MM.1S (cell line): ENCODE measurements around the gene POLR3B.

Source experiments
- DNase-seq: peaks from one replicate; pipeline ENCODE4 v3.0.0-alpha.2; 2015
- H2AFZ ChIP-seq: fragments of 300-600 bp; sonication (generic); 2 replicates; pipeline ENCODE4 v1.6.0; 2016; ENCODE audit warnings: antibody characterized with exemption, low read length
- H3F3A ChIP-seq: fragments of 300-600 bp; sonication (generic); 2 replicates; pipeline ENCODE4 v1.6.1; 2016; ENCODE audit warnings: mild to moderate bottlenecking, antibody characterized with exemption, low read length, moderate library complexity, mixed read lengths; ENCODE audit not compliant: insufficient read depth
- H3K27ac ChIP-seq: fragments of 300-600 bp; sonication (generic); 2 replicates; pipeline ENCODE4 v1.5.1; 2016; ENCODE audit warnings: mild to moderate bottlenecking, low read length
- H3K27me3 ChIP-seq: fragments of 300-600 bp; sonication (generic); replicated peaks from 2 replicates; pipeline ENCODE4 v1.6.0; 2016; ENCODE audit warnings: low read length; ENCODE audit not compliant: insufficient read depth
- H3K36me3 ChIP-seq: fragments of 300-600 bp; sonication (generic); replicated peaks from 2 replicates; pipeline ENCODE4 v1.6.1; 2016; ENCODE audit warnings: mild to moderate bottlenecking, low read length, mixed read lengths; ENCODE audit not compliant: insufficient read depth
- H3K4me1 ChIP-seq: fragments of 300-600 bp; sonication (generic); 2 replicates; pipeline ENCODE4 v1.6.1; 2016; ENCODE audit warnings: low read length, mixed read lengths
- H3K4me2 ChIP-seq: fragments of 300-600 bp; sonication (generic); 2 replicates; pipeline ENCODE4 v1.6.0; 2016; ENCODE audit warnings: low read depth, low read length
- H3K4me3 ChIP-seq: fragments of 300-600 bp; sonication (generic); 2 replicates; pipeline ENCODE4 v1.5.1; 2016; ENCODE audit warnings: low read length, mixed read lengths
- H3K79me2 ChIP-seq: fragments of 300-600 bp; sonication (generic); 2 replicates; pipeline ENCODE4 v1.6.1; 2016; ENCODE audit warnings: mixed run types, low read length, mixed read lengths
- H3K9ac ChIP-seq: fragments of 300-600 bp; sonication (generic); 2 replicates; pipeline ENCODE4 v1.6.1; 2016; ENCODE audit warnings: low read length, mixed read lengths
- H3K9me2 ChIP-seq: fragments of 300-600 bp; sonication (generic); replicated peaks from 2 replicates; pipeline ENCODE4 v1.6.1; 2016; ENCODE audit warnings: mild to moderate bottlenecking, low read length, mixed read lengths; ENCODE audit not compliant: insufficient read depth
- H3K9me3 ChIP-seq: fragments of 300-600 bp; sonication (generic); replicated peaks from 2 replicates; pipeline ENCODE4 v1.6.1; 2016; ENCODE audit warnings: mild to moderate bottlenecking, low read length, mixed read lengths; ENCODE audit not compliant: insufficient read depth
- H4K20me1 ChIP-seq: fragments of 300-600 bp; sonication (generic); 2 replicates; pipeline ENCODE4 v1.6.1; 2016; ENCODE audit warnings: mild to moderate bottlenecking, low read length, moderate library complexity, mixed read lengths; ENCODE audit not compliant: insufficient read depth
- EZH2 ChIP-seq: fragments of 300-600 bp; sonication (generic); optimal IDR thresholded peaks from 2 replicates; pipeline ENCODE3; 2017; ENCODE audit warnings: low read depth, mild to moderate bottlenecking, antibody characterized with exemption, low read length, mixed read lengths
- EZH2phosphoT487 ChIP-seq: fragments of 300-600 bp; sonication (generic); IDR thresholded peaks from 2 replicates; pipeline ENCODE4 v1.6.1; 2018; ENCODE audit warnings: antibody characterized with exemption, low read length
- TF ChIP-seq, protein P1 (sequence below): fragments of 300-600 bp; sonication (generic); IDR thresholded peaks from 2 replicates; pipeline ENCODE4 v1.5.1; 2016; ENCODE audit warnings: antibody characterized with exemption, low read length, mixed read lengths

The POLR3B gene

DNA sequence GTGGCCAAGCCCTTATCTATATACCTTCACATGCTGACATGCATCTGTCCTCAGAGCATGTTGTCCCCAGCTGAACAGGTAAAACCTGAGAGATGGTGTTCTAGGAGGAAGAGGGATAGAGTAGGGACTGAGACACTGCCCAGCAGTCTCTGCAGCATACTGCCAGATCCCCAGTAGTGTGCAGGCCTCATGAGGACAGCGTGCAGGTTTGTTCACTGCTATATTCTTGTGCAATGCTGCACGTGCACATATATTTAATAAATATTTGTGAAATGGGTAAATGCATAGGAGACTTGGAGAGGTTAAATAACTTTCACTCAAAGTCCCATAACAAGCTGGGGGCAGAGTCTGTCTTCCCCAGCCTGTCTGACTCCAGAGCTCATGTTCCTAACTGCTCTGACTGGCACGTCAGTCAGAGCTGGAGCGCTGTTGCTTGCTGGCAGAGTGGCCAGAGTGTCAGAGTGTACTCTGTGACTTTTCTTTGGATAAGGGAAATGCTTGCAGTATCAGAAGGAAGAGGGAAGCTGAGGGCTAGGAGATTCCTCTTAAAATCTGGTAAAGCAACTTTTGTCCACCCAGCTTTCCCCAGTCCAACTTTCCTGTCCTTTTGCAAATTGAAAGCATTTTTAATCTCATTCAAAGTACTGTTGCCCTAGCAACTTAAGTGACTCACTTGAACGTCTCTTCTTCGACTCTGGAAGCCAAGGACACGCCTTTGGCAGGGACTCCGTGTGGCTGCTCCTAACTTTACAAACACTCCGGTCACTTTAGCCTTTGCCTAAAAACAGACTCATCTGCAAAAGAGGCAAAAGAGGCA lies 14.9 kb upstream of the POLR3B start:
- Histone ChIP-seq H3K9me3 (no peaks in the 10 kb centered on the region), H3K9me2 (no peaks in the 10 kb centered on the region), H3K79me2 (no peaks in the 10 kb centered on the region), H3K27me3 (no peaks in the 10 kb centered on the region), H3K4me2 (no peak overlapping the region), H3K4me3 (no peak overlapping the region), H3F3A (no peaks in the 10 kb centered on the region), H3K4me1 (no peaks in the 10 kb centered on the region), H3K9ac (no peak overlapping the region), H4K20me1 (no peaks in the 10 kb centered on the region), H2AFZ (no peak overlapping the region), H3K27ac (no peak overlapping the region), H3K36me3 (no peaks in the 10 kb centered on the region)
- DNase-seq, result no peak
- TF ChIP-seq EZH2phosphoT487 (no peak), EZH2 (no peak)
- TF ChIP-seq, protein P1, sequence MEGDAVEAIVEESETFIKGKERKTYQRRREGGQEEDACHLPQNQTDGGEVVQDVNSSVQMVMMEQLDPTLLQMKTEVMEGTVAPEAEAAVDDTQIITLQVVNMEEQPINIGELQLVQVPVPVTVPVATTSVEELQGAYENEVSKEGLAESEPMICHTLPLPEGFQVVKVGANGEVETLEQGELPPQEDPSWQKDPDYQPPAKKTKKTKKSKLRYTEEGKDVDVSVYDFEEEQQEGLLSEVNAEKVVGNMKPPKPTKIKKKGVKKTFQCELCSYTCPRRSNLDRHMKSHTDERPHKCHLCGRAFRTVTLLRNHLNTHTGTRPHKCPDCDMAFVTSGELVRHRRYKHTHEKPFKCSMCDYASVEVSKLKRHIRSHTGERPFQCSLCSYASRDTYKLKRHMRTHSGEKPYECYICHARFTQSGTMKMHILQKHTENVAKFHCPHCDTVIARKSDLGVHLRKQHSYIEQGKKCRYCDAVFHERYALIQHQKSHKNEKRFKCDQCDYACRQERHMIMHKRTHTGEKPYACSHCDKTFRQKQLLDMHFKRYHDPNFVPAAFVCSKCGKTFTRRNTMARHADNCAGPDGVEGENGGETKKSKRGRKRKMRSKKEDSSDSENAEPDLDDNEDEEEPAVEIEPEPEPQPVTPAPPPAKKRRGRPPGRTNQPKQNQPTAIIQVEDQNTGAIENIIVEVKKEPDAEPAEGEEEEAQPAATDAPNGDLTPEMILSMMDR, result no peak

DNA sequence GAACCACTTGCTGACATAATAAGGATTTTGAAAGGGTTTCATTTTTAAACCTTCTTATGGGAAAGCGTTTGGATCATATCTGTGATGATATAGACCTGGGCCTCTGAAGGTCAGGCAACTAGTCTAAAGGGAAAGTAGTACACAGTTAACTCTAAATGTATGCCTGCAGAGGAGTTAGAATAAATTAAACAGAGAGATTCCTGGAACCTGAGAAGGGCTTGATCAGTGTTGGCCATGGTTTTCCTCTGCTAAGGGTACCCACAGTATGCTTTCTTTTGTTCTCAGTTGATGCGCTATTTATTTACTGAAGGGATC lies 14.4 kb upstream of the POLR3B start:
- H3K36me3 ChIP-seq, result no peaks in the 10 kb centered on the region
- no peak for TF ChIP-seq EZH2
- TF ChIP-seq, protein P1, result no peak
- TF ChIP-seq EZH2phosphoT487, result no peak
- H3K4me1 ChIP-seq, result no peaks in the 10 kb centered on the region
- no peaks in the 10 kb centered on the region for H3K79me2 ChIP-seq
- DNase-seq, result no peak
- no peaks in the 10 kb centered on the region for H3K9me3 ChIP-seq
- no peaks in the 10 kb centered on the region for H3K27me3 ChIP-seq
- no peak overlapping the region for H3K27ac ChIP-seq
- no peak overlapping the region for H3K9ac ChIP-seq
- no peak overlapping the region for H3K4me2 ChIP-seq
- H4K20me1 ChIP-seq, result no peaks in the 10 kb centered on the region
- no peaks in the 10 kb centered on the region for H3F3A ChIP-seq
- no peak overlapping the region for H2AFZ ChIP-seq
- no peak overlapping the region for H3K4me3 ChIP-seq
- no peaks in the 10 kb centered on the region for H3K9me2 ChIP-seq

DNA sequence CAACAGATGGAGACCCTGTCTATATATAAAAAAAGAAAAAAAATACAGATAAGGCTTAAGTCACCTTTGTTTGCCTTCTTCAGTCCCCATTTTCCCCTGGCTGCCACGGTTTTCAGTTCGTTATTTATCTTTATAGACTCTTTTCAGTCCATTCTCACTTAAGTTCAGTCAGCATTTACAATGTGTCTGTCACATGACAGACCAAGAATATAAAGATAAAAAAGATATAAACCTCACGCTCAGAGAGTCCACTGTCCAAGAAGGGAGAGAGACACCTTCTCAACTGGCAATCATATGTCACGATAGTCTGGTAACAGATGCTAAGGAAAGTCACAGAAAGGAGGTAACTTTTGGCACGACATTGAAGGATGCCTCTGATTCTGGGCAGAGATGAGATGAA lies 13.4 kb upstream of the POLR3B start:
- no peaks in the 10 kb centered on the region for H3F3A ChIP-seq
- no peak overlapping the region for H3K27ac ChIP-seq
- DNase-seq, result no peak
- no peaks in the 10 kb centered on the region for H4K20me1 ChIP-seq
- H3K27me3 ChIP-seq, result no peaks in the 10 kb centered on the region
- H3K4me3 ChIP-seq, result no peak overlapping the region
- no peaks in the 10 kb centered on the region for H3K36me3 ChIP-seq
- H2AFZ ChIP-seq, result no peak overlapping the region
- no peaks in the 10 kb centered on the region for H3K4me1 ChIP-seq
- no peak overlapping the region for H3K4me2 ChIP-seq
- TF ChIP-seq EZH2 (no peak), EZH2phosphoT487 (no peak)
- TF ChIP-seq, protein P1, result no peak
- H3K9ac ChIP-seq, result no peak overlapping the region
- H3K9me3 ChIP-seq, result no peaks in the 10 kb centered on the region
- H3K9me2 ChIP-seq, result no peaks in the 10 kb centered on the region
- H3K79me2 ChIP-seq, result no peaks in the 10 kb centered on the region
